Suprapubic skin (tissue), 4 donors: ENCODE data around the gene HERC5. TPM values are rescaled to one million over a fixed set of nuclear protein-coding genes. Genes with fewer than 3 reads are reported as not detected.

Source experiments
- DNase-seq, 2 donors: peaks; one replicate each; pipeline ENCODE4 v3.0.0-alpha.2; 2019; ENCODE audit warnings: low spot score in 2 of 2
- H3K27ac ChIP-seq: fragments of 200-600 bp; sonication (generic); one replicate; pipeline ENCODE4 v1.5.1; 2019
- H3K27me3 ChIP-seq: fragments of 200-600 bp; sonication (generic); one replicate; pipeline ENCODE4 v1.5.1; 2019
- H3K36me3 ChIP-seq: fragments of 200-600 bp; sonication (generic); one replicate; pipeline ENCODE4 v1.5.1; 2019
- H3K4me1 ChIP-seq: fragments of 200-600 bp; sonication (generic); one replicate; pipeline ENCODE4 v1.5.1; 2019
- H3K4me3 ChIP-seq: fragments of 200-600 bp; sonication (generic); one replicate; pipeline ENCODE4 v1.5.1; 2019; ENCODE audit warnings: mild to moderate bottlenecking
- H3K9me3 ChIP-seq: fragments of 200-600 bp; sonication (generic); one replicate; pipeline ENCODE4 v1.5.1; 2019
- EP300 ChIP-seq: sonication (generic); formaldehyde crosslinking; IDR thresholded peaks from one replicate; pipeline ENCODE4 v1.6.1; 2017; ENCODE audit warnings: antibody characterized with exemption
- POLR2A ChIP-seq, 2 donors: fragments of 450-650 bp; IDR thresholded peaks; one replicate each; pipeline ENCODE4 v1.6.1; 2017; ENCODE audit warnings: antibody characterized with exemption in 2 of 2, mild to moderate bottlenecking in 2 of 2, moderate library complexity in 2 of 2
- POLR2AphosphoS5 ChIP-seq, 3 donors: sonication (generic); formaldehyde crosslinking; IDR thresholded peaks; one replicate each; pipeline ENCODE4 v1.6.1; 2017; ENCODE audit warnings: antibody characterized with exemption in 3 of 3
- WGBS: methylation state at CpG from one replicate; pipeline ENCODE4 v1.1.5; 2018; 5-methylcytosine and 5-hydroxymethylcytosine counted together
- total RNA-seq, 4 donors: library from RNA; depleted of rRNA; stranded (reverse); fragments of >200 nt; gene quantifications; one replicate each; pipeline ENCODE4 v1.1.0, GENCODE V29; 2016
- TF ChIP-seq, protein P1 (sequence below), 2 donors: fragments of 200-600 bp in 1 of 2; fragments of 450-650 bp in 1 of 2; sonication (generic) in 1 of 2; IDR thresholded peaks; one replicate each; pipeline ENCODE4 v1.5.1; 2016 to 2019; ENCODE audit warnings: antibody characterized with exemption in 2 of 2, mild to moderate bottlenecking in 1 of 2, moderate library complexity in 1 of 2

The HERC5 gene
- total RNA-seq, 4 donors from 2014 or later = 1.1 to 2.8 (median 1.8) TPM

DNA sequence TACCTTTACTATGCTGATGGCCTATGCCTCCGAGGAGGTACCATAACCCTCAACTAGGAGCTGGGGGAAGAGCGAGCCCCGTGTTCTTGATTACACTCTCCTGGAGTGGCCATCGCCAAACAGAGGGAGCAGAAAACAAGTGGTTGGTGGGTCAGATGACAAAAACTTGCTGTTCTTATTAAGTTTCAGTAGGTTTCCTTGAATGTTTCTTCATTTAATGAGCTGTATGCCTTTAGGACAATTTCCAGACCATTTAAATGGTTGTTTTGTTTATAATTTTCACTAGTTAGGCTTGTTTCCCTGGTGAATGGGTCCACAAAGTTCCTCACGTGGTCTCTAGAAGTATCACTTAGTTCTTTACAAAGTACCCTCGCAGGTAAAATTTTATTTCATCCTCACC is 62.0 kb downstream of the HERC5 start:
- WGBS = 86% methylated on average over 6 of the region's 6 CpGs
- DNase-seq = no peak
- Histone ChIP-seq H3K4me3 (no peak overlapping the region), H3K4me1 (peaks cover 12% of the 10 kb centered on the region), H3K27ac (no peak overlapping the region), H3K27me3 (no peaks in the 10 kb centered on the region), H3K36me3 (peaks cover 11% of the 10 kb centered on the region), H3K9me3 (no peaks in the 10 kb centered on the region)
- TF ChIP-seq EP300 = no peak
- no peak for TF ChIP-seq POLR2AphosphoS5 (IDR thresholded peaks at IDR 0.05)
- TF ChIP-seq, protein P1, sequence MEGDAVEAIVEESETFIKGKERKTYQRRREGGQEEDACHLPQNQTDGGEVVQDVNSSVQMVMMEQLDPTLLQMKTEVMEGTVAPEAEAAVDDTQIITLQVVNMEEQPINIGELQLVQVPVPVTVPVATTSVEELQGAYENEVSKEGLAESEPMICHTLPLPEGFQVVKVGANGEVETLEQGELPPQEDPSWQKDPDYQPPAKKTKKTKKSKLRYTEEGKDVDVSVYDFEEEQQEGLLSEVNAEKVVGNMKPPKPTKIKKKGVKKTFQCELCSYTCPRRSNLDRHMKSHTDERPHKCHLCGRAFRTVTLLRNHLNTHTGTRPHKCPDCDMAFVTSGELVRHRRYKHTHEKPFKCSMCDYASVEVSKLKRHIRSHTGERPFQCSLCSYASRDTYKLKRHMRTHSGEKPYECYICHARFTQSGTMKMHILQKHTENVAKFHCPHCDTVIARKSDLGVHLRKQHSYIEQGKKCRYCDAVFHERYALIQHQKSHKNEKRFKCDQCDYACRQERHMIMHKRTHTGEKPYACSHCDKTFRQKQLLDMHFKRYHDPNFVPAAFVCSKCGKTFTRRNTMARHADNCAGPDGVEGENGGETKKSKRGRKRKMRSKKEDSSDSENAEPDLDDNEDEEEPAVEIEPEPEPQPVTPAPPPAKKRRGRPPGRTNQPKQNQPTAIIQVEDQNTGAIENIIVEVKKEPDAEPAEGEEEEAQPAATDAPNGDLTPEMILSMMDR (IDR thresholded peaks at IDR 0.05) = no peak
- TF ChIP-seq POLR2A (IDR thresholded peaks at IDR 0.05) = no peak

DNA sequence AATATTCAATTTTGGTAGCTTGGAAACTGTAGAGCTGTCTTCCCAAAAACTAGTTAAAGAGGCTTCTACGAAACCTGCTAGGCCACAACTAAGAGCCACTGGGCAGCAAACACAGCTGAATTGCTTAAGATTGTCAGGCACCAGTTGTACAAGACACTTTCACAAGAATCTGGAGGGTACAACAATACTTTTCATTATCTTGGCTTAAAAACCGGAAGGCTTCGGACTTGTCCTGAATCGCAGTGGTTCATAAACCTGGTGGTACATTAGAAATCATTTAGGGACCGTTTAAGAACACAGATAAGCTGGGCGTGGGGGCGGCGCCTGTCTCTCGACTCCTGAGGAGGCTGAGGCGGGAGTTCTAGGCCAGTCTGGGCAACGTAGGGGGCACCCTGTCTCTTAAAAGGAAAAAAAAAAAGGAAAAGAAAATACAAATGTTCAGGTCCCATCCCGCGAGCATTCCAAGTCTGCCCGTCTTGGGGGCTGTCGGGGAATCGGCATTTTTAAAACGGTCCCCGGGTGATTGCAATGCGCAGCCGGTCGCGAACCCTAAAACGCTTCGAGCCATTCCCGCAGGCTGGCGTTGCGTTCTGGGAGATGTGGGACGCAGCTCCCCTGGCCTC is 65.9 kb downstream of the HERC5 start:
- peak overlapping the region; percentile 61 for H3K4me3 ChIP-seq
- no peaks in the 10 kb centered on the region for H3K9me3 ChIP-seq
- 2% methylated on average over 28 of the region's 28 CpGs for WGBS
- peak in 1 of 2 donors; percentile 66 for DNase-seq
- H3K27me3 ChIP-seq = no peaks in the 10 kb centered on the region
- TF ChIP-seq, protein P1 (IDR thresholded peaks at IDR 0.05) = no peak
- no peak for TF ChIP-seq POLR2AphosphoS5 (IDR thresholded peaks at IDR 0.05)
- TF ChIP-seq EP300 = no peak
- no peak for TF ChIP-seq POLR2A (IDR thresholded peaks at IDR 0.05)
- peak overlapping the region; percentile 79 for H3K27ac ChIP-seq
- peaks cover 11% of the 10 kb centered on the region for H3K36me3 ChIP-seq
- peaks cover 26% of the 10 kb centered on the region for H3K4me1 ChIP-seq

DNA sequence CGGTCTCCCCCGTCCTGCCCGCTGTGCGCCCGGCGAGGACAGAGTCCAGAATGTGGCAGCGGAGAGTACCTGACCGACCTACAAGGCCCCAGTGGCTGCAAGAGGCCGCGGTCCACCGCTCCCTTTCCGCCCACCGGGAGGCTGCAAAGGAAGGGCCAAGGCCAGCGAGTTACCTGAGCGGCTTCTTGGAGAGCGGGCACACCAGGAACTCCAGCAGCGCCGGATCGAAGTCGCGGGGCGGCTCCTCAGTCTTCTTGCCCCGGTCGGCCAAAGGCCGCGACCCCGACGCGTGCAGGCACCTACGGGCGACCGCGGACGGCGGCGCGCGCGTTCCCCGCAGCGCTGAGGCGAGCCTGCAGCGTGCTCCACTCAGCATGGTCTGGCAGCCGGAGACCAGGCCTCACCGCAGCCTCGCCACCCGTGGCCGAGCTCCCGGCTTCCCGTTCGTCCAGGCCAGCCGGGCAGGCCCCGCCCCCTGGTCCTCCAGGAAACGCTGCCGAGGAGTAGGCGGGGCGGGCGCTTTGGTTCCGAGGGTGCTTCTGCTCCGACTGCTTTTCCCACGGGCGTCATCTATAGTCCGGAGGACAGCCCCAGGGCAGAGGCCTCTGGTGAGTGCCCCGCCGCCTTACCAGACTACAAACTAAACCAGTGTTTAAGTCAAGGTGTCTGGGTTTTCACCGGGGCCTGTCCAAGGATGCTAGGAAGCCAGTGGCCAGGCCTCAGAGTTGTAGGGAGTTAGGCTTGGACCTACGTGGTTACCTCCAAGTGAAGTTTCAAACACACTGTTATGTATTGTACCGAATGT is 66.6 kb downstream of the HERC5 start, which contains the start of gene PYURF:
Gene PYURF (minus strand): TSS at position 452 of the 805 bp plus-strand sequence. CDS start 76 bp downstream, at position 376.
- H3K27ac ChIP-seq = peak within 1 kb of the TSS; percentile 79
- peak within 1 kb of the TSS; percentile 61 for H3K4me3 ChIP-seq
- TF ChIP-seq, protein P1 (IDR thresholded peaks at IDR 0.05) = no peak
- TF ChIP-seq POLR2A (IDR thresholded peaks at IDR 0.05) (peak; percentile 35 to 82), POLR2AphosphoS5 (IDR thresholded peaks at IDR 0.05) (peak in 2 of 3 donors; percentile 42 to 81), EP300 (no peak)
- H3K36me3 ChIP-seq = peaks cover 11% of the 10 kb centered on the region
- WGBS = under 1% methylated on average over 39 of the region's 68 CpGs
- no peaks in the 10 kb centered on the region for H3K9me3 ChIP-seq
- peaks cover 26% of the 10 kb centered on the region for H3K4me1 ChIP-seq
- DNase-seq = peak; percentile 97 to 98
- no peaks in the 10 kb centered on the region for H3K27me3 ChIP-seq

DNA sequence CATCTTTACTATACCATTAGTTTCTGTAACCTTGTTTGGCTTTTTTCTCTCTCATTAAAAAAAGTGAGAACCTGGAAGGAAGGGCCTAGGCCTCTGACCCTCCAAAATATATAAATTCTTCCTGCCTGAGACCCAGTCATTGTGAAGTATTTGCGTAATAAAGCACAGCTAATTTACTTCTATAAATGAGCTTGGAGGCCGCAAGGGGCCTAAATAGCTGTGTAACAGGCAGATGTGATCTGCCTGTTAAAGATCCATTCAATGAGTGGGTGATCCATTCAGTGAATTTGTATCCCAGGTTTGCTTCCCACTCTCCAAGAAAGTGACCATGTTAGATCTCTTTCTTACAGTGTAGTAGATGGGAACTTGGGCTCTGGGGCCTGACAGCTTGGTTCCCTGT is 67.3 kb downstream of the HERC5 start:
- peak overlapping the region; percentile 61 for H3K4me3 ChIP-seq
- TF ChIP-seq POLR2AphosphoS5 (IDR thresholded peaks at IDR 0.05) = no peak
- no peak for TF ChIP-seq EP300
- TF ChIP-seq, protein P1 (IDR thresholded peaks at IDR 0.05) = no peak
- no peak for TF ChIP-seq POLR2A (IDR thresholded peaks at IDR 0.05)
- H3K36me3 ChIP-seq = peaks cover 6% of the 10 kb centered on the region
- no peaks in the 10 kb centered on the region for H3K27me3 ChIP-seq
- WGBS = 55% methylated on average over 2 of the region's 2 CpGs
- no peak for DNase-seq
- H3K4me1 ChIP-seq = peaks cover 26% of the 10 kb centered on the region
- no peaks in the 10 kb centered on the region for H3K9me3 ChIP-seq
- peak overlapping the region; percentile 79 for H3K27ac ChIP-seq

DNA sequence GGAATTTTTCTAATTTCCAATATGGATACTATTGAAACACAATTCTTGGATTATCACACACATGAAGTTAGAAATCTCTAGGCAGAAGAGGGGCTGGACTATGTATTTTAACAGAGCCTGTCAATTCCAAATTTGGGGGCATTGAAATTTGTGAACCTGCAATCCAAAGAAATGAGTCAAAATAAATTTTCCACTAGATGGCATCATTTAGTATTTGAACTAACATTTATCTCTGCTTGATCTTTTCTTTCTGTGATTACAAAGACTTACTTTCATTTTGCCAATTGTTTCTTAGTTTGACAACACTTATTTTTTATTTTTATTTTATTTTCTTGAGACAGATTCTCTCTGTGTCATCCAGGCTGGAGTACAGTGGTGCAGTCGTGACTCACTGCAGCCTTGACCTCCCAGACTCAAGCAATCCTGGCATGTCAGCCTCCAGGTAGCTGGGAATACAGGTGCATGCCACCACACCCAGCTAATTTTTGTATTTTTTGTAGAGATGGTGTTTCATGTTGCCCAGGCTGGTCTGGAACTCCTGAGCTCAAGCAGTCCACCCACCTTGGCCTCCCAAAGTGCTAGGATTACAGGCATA is 69.4 kb downstream of the HERC5 start:
- H3K27ac ChIP-seq = no peak overlapping the region
- DNase-seq = no peak

More for the DNA sequence above, 69.4 kb downstream of the HERC5 start:
- Histone ChIP-seq H3K9me3 (no peaks in the 10 kb centered on the region), H3K36me3 (no peaks in the 10 kb centered on the region), H3K27me3 (no peaks in the 10 kb centered on the region), H3K4me3 (no peak overlapping the region), H3K4me1 (peaks cover 27% of the 10 kb centered on the region)
- WGBS = 13% methylated on average over 1 of the region's 1 CpG
- no peak for TF ChIP-seq POLR2AphosphoS5 (IDR thresholded peaks at IDR 0.05)
- TF ChIP-seq POLR2A (IDR thresholded peaks at IDR 0.05) = no peak
- TF ChIP-seq EP300 = no peak
